Measurements from ENCODE around the gene C5orf22. TPM values are rescaled to one million over a fixed set of nuclear protein-coding genes. Genes with fewer than 3 reads are reported as not detected.
"Not testable (repeated sequence)": the region's sequence is repeated elsewhere in the genome, so short reads cannot be mapped to it uniquely, and the experiment has no call there.

The C5orf22 gene
- total and polyA plus RNA-seq, 7 donors = 14.9 to 32.4 (median 23.9) TPM

DNA sequence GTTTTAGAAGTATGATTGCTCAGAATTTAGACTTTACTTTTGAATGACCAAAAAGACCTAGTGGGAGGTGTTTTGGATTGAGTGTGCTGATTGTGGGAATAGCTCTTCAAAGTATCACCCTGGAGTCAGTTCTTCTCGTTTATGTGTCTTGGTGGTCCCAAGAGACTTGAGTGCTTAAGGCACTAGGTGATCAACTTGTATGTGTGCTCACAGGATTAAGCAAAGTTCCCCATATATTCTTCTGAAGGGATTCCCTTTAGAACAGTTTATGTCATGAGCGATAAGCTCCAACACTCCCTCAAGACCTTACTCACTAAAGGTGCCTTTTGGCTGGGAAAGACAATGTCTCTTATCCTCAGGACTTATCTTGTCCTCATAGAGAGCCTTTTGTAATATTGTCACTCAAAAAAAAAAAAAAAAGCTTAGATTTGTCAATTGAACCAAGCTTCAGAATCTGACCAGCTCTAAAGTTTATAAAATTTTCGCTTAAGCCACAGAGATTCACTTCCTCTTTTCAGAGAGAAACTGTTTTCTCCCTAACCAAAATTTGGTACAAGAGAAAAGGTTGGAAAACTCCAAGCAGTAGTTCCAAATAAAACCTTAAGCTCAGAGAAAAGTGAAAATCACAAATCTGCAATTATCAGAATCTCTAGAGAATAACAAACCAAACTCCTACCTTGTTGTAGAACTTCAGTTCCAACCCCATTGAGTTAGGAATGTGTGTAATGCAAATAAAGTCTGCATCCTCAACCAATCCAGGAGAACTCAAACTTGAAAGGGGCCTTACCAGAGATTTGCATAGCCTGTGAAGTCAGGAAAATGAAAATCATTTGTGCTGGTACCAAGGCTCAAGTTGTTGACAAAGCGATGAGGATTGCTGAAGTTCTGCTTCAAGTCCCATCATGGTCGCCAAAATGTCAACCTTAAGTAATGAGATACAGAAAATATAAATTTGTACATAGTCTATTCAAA, 66.8 kb downstream of the C5orf22 start:
- Histone ChIP-seq H3K4me1 (no peaks in the 10 kb centered on the region), H3K9me3 (no peaks in the 10 kb centered on the region), H3K36me3 (ENCODE audit: insufficient read depth in 1 of 2, low read depth in 1 of 2) (no peaks in the 10 kb centered on the region), H3K27me3 (ENCODE audit: insufficient read depth in 3 of 3, low read length in 2 of 3) (peaks cover 0 to 4% (median 3%) of the 10 kb centered on the region in 3 donors), H3K27ac (no peak overlapping the region), H3K4me3 (no peak overlapping the region)
- DNase-seq = no peak
- TF ChIP-seq, protein P1, sequence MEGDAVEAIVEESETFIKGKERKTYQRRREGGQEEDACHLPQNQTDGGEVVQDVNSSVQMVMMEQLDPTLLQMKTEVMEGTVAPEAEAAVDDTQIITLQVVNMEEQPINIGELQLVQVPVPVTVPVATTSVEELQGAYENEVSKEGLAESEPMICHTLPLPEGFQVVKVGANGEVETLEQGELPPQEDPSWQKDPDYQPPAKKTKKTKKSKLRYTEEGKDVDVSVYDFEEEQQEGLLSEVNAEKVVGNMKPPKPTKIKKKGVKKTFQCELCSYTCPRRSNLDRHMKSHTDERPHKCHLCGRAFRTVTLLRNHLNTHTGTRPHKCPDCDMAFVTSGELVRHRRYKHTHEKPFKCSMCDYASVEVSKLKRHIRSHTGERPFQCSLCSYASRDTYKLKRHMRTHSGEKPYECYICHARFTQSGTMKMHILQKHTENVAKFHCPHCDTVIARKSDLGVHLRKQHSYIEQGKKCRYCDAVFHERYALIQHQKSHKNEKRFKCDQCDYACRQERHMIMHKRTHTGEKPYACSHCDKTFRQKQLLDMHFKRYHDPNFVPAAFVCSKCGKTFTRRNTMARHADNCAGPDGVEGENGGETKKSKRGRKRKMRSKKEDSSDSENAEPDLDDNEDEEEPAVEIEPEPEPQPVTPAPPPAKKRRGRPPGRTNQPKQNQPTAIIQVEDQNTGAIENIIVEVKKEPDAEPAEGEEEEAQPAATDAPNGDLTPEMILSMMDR (IDR thresholded peaks at IDR 0.05) = no peak
- intact Hi-C loops (cut with DNase I) = no loop called here
- WGBS, 3 donors = 81 to 90% (median 85%) methylated on average over 5 of the region's 5 CpGs
- no peak for ATAC-seq

DNA sequence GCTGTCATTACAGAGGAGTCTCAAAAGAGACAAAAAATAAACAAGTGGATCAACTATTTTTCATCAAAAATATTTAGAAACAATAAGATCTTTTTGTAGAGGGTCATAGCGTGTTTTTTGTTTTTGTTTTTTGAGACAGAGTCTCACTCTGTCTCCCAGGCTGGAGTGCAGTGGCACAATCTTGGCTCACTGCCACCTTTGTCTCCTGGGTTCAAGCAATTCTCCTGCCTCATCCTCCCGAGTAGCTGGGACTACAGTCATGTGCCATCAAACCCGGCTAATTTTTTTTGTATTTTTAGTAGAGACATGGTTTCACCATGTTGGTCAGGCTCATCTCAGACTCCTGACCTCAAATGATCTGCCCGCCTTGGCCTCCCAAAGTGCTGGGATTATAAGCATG, 70.2 kb downstream of the C5orf22 start:
- DNase-seq; H3K27me3 ChIP-seq (ENCODE audit: insufficient read depth in 3 of 3, low read length in 2 of 3); ATAC-seq; H3K27ac ChIP-seq; H3K9me3 ChIP-seq; H3K36me3 ChIP-seq (ENCODE audit: insufficient read depth in 1 of 2, low read depth in 1 of 2); H3K4me1 ChIP-seq; H3K4me3 ChIP-seq; intact Hi-C loops (cut with DNase I): not testable (repeated sequence)
- 71 to 81% (median 76%) methylated on average over 4 of the region's 4 CpGs for WGBS, 3 donors

DNA sequence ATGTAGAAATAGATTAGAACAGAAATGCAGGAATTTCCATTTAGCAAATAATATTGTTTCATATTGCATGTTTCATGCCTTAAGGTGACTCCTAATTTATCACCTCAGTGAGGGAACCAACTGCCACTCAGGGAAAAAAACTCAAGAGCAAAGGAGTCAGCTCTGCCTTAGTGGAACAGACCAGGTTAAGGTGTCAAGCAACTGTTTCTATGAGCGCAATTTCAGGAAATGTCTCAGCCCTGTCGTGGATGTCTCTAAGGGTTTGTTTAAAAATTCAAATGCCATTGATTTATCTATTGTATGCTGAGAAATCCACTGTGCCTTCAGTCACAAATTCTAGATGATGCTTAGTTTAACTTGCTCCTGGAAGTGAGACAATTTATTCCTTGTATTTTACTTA, 72.1 kb downstream of the C5orf22 start:
- no peaks in the 10 kb centered on the region for H3K4me1 ChIP-seq
- intact Hi-C loops (cut with DNase I) = no loop called here
- 64 to 75% (median 69%) methylated on average over 2 of the region's 2 CpGs for WGBS, 3 donors
- H3K36me3 ChIP-seq (ENCODE audit: insufficient read depth in 1 of 2, low read depth in 1 of 2) = no peaks in the 10 kb centered on the region
- no peaks in the 10 kb centered on the region for H3K9me3 ChIP-seq
- TF ChIP-seq, protein P1 (IDR thresholded peaks at IDR 0.05) = no peak
- DNase-seq (no peak), ATAC-seq (no peak)
- peaks cover 0 to 3% (median 0%) of the 10 kb centered on the region in 3 donors for H3K27me3 ChIP-seq (ENCODE audit: insufficient read depth in 3 of 3, low read length in 2 of 3)
- H3K4me3 ChIP-seq = no peak overlapping the region
- H3K27ac ChIP-seq = no peak overlapping the region

DNA sequence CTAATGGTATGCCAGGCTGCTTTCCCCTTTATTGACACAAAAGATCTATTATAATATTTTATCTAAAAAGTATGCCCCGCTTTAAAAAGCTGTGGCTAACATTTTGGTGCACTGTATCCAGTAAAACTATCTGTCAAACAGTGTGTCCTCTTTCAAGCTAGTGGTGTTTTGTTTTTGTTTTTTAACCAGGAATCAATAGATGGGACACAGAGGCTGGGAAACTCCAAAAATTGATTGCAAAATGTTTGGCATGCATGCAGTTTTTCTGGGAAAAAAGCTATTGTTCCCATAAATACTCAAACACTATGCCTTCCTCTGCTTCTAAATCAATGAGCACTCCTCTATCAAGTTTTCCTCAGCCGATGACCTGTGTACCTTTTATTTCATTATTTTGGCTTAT, 72.5 kb downstream of the C5orf22 start:
- Histone ChIP-seq H3K9me3 (no peaks in the 10 kb centered on the region), H3K4me1 (no peaks in the 10 kb centered on the region), H3K27me3 (ENCODE audit: insufficient read depth in 3 of 3, low read length in 2 of 3) (peaks cover 0 to 3% (median 0%) of the 10 kb centered on the region in 3 donors), H3K4me3 (no peak overlapping the region), H3K27ac (no peak overlapping the region), H3K36me3 (ENCODE audit: insufficient read depth in 1 of 2, low read depth in 1 of 2) (no peaks in the 10 kb centered on the region)
- ATAC-seq = no peak
- TF ChIP-seq, protein P1 (IDR thresholded peaks at IDR 0.05) = no peak
- no peak for DNase-seq
- intact Hi-C loops (cut with DNase I) = no loop called here
- 76 to 84% (median 84%) methylated on average over 2 of the region's 2 CpGs for WGBS, 3 donors

Other genes starting within 250 kb of the C5orf22 start
- 10 to 100 TPM; 23.8 to 36.2 (median 31.5) TPM for gene DROSHA, start 208 bp upstream of the C5orf22 start, total RNA-seq
- gene DROSHA, start 208 bp upstream of the C5orf22 start, polyA plus RNA-seq = 10 to 100 TPM; 18.2 to 50.5 (median 22.5) TPM
- gene PDZD2, start 106.8 kb downstream of the C5orf22 start, total RNA-seq = 10 to 100 TPM in 1 of 4 donors, 1 to 10 TPM in 3; 4.4 to 17.5 (median 7.0) TPM
- gene PDZD2, start 106.8 kb downstream of the C5orf22 start, polyA plus RNA-seq = 1 to 10 TPM; 1.4 to 4.5 (median 1.5) TPM

Data from psoas muscle (tissue), 8 donors.